Keratinocyte (primary cell): ENCODE data around the gene ITSN1. TPM values are rescaled to one million over a fixed set of nuclear protein-coding genes. Genes with fewer than 3 reads are reported as not detected.

Experiments
- DNase-seq: peaks from one replicate; pipeline ENCODE4 v3.0.0-alpha.2; 2011; ENCODE audit warnings: low read depth, missing footprints, low spot score
- FAIRE-seq: peaks from 2 replicates; lab custom pipeline; 2011; peaks lifted over from hg19 to GRCh38; lab: Jason Lieb, UNC
- H2AFZ ChIP-seq: 2 replicates; pipeline ENCODE4 v1.6.0; 2012; ENCODE audit warnings: low read length, control low read depth, inconsistent platforms; ENCODE audit not compliant: control insufficient read depth
- H3K27ac ChIP-seq: 2 replicates; pipeline ENCODE4 v1.5.1; 2011; ENCODE audit warnings: low read length; ENCODE audit not compliant: control insufficient read depth, insufficient read depth
- H3K27me3 ChIP-seq: 3 replicates; pipeline ENCODE4 v1.6.0; 2011; ENCODE audit warnings: low read length; ENCODE audit not compliant: control insufficient read depth, insufficient read depth; ENCODE audit errors: extremely low read depth
- H3K36me3 ChIP-seq, 2 experiments: 2 replicates in 1 of 2; 3 replicates in 1 of 2; pipeline ENCODE4 v1.5.1; 2011; ENCODE audit warnings: low read length in 2 of 2, mild to moderate bottlenecking in 1 of 2; ENCODE audit not compliant: control insufficient read depth in 2 of 2, insufficient read depth in 2 of 2; ENCODE audit errors: extremely low read depth in 1 of 2
- H3K4me1 ChIP-seq: 3 replicates; pipeline ENCODE4 v1.5.1; 2011; ENCODE audit warnings: low read length; ENCODE audit not compliant: control insufficient read depth, insufficient read depth; ENCODE audit errors: extremely low read depth
- H3K4me2 ChIP-seq: 3 replicates; pipeline ENCODE4 v1.6.0; 2011; ENCODE audit warnings: low read depth, low read length; ENCODE audit not compliant: control insufficient read depth, insufficient read depth; ENCODE audit errors: extremely low read depth
- H3K4me3 ChIP-seq, 3 experiments: fragments of 200-600 bp in 1 of 3; sonication (generic) in 1 of 3; 2 replicates in 2 of 3; 3 replicates in 1 of 3; pipeline ENCODE4 v1.5.1; 2011 to 2016; ENCODE audit warnings: low read length in 3 of 3, mild to moderate bottlenecking in 3 of 3, control low read depth in 2 of 3, inconsistent platforms in 1 of 3, low read depth in 1 of 3, mixed read lengths in 1 of 3, mixed run types in 1 of 3, moderate library complexity in 1 of 3; ENCODE audit not compliant: control insufficient read depth in 2 of 3, insufficient read depth in 2 of 3; ENCODE audit errors: extremely low read depth in 1 of 3
- H3K79me2 ChIP-seq: 2 replicates; pipeline ENCODE4 v1.6.0; 2012; ENCODE audit warnings: low read length; ENCODE audit not compliant: control insufficient read depth, insufficient read depth
- H3K9ac ChIP-seq: 3 replicates; pipeline ENCODE4 v1.6.0; 2011; ENCODE audit warnings: low read length; ENCODE audit not compliant: control insufficient read depth, insufficient read depth; ENCODE audit errors: extremely low read depth
- H3K9me1 ChIP-seq: 3 replicates; pipeline ENCODE4 v1.6.0; 2011; ENCODE audit warnings: low read length; ENCODE audit not compliant: control insufficient read depth, insufficient read depth; ENCODE audit errors: extremely low read depth
- H3K9me3 ChIP-seq: 2 replicates; pipeline ENCODE4 v1.5.1; 2012; ENCODE audit warnings: low read depth, low read length; ENCODE audit not compliant: control insufficient read depth
- H4K20me1 ChIP-seq: 3 replicates; pipeline ENCODE4 v1.6.0; 2011; ENCODE audit warnings: low read length; ENCODE audit not compliant: control insufficient read depth, insufficient read depth; ENCODE audit errors: extremely low read depth
- CTCF ChIP-seq, 3 experiments: IDR thresholded peaks in 1 of 3; conservative IDR thresholded peaks in 1 of 3; optimal IDR thresholded peaks in 1 of 3; 2 replicates in 2 of 3; 3 replicates in 1 of 3; pipeline versions ENCODE3 to v1.5.1; 2011; ENCODE audit warnings: low read length in 3 of 3, mild to moderate bottlenecking in 3 of 3, moderate library complexity in 2 of 3, control low read depth in 1 of 3, inconsistent platforms in 1 of 3; ENCODE audit not compliant: insufficient read depth in 2 of 3; ENCODE audit errors: extremely low read depth in 1 of 3
- EZH2 ChIP-seq: IDR thresholded peaks from one replicate; pipeline ENCODE4 v1.6.1; 2012; ENCODE audit warnings: inconsistent platforms, mild to moderate bottlenecking, low read length, moderate library complexity
- dilution Hi-C: fragments of 300-500 bp; cut with MboI; formaldehyde crosslinking; loops from one replicate; pipeline ENCODE4 v1.7.0; 2020; ENCODE audit warnings: low sequenced_read_pairs; ENCODE audit not compliant: extremely low pct_ligation_motif_present
- polyA plus RNA-seq, 5 experiments: library from polyadenylated mRNA; depleted of rRNA in 3 of 5; stranded (reverse) in 3 of 5; stranded (forward) in 1 of 5; unstranded in 1 of 5; fragments of >200 nt; gene quantifications; 1 replicate in 1 of 5; 2 replicates in 3 of 5; 3 replicates in 1 of 5; pipeline versions ENCODE4 v1.2.1 to v1.2.3, GENCODE V29; 2011 to 2012; ENCODE audit warnings: missing spikeins in 2 of 5, low read depth in 1 of 5, low replicate concordance in 1 of 5

The ITSN1 gene
- polyA plus RNA-seq, 1 donor (not counting 4 experiments of a cell fraction or from before 2014, with no cell fraction given): 34.3 TPM

DNA sequence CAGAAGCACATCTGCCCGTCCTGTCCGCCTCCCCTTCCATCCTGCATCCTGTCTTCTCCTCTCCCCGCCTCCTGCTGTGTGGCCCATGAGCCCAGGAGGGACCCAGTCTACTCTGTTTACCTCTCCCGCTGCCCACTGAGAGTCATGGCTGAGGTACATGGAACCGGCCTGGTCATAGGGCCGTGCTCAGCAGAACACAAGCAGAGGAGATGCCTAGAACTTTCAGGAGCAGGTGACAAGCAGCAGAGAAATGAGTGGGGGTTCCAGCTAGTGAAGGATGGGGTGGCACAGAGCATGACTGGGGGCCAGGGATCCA is 202.5 kb downstream of the ITSN1 start:
- no peak overlapping the region for H3K9ac ChIP-seq
- H3K4me1 ChIP-seq: peaks cover 8% of the 10 kb centered on the region
- no peak overlapping the region for H3K27ac ChIP-seq
- dilution Hi-C loops: no loop called here
- no peak overlapping the region for H2AFZ ChIP-seq
- H3K36me3 ChIP-seq: no peaks in the 10 kb centered on the region
- no peaks in the 10 kb centered on the region for H3K9me3 ChIP-seq
- TF ChIP-seq CTCF (optimal IDR thresholded peaks at IDR 0.05 in 1 of 3, IDR thresholded peaks at IDR 0.05 in 1 of 3, conservative IDR thresholded peaks at IDR 0.05 in 1 of 3; ENCODE audit: extremely low read depth in 1 of 3, insufficient read depth in 2 of 3, low read length in 3 of 3): no peak
- no peak for TF ChIP-seq EZH2
- DNase-seq: no peak
- no peak overlapping the region for H3K4me2 ChIP-seq
- no peak overlapping the region for H3K4me3 ChIP-seq
- no peaks in the 10 kb centered on the region for H4K20me1 ChIP-seq
- no peaks in the 10 kb centered on the region for H3K27me3 ChIP-seq
- H3K79me2 ChIP-seq: no peaks in the 10 kb centered on the region
- no peak for FAIRE-seq
- no peaks in the 10 kb centered on the region for H3K9me1 ChIP-seq

- H3K36me3 ChIP-seq: no peaks in the 10 kb centered on the region
- dilution Hi-C loops: no loop called here
- H3K4me1 ChIP-seq: peaks cover 10% of the 10 kb centered on the region
- H3K9me1 ChIP-seq: no peaks in the 10 kb centered on the region
- no peaks in the 10 kb centered on the region for H4K20me1 ChIP-seq
- FAIRE-seq (no peak), DNase-seq (no peak)
- H3K27ac ChIP-seq: no peak overlapping the region
- no peak overlapping the region for H3K4me2 ChIP-seq
- no peak overlapping the region for H2AFZ ChIP-seq
- TF ChIP-seq CTCF (optimal IDR thresholded peaks at IDR 0.05 in 1 of 3, IDR thresholded peaks at IDR 0.05 in 1 of 3, conservative IDR thresholded peaks at IDR 0.05 in 1 of 3; ENCODE audit: extremely low read depth in 1 of 3, insufficient read depth in 2 of 3, low read length in 3 of 3): no peak
- TF ChIP-seq EZH2: no peak
- no peaks in the 10 kb centered on the region for H3K9me3 ChIP-seq
- H3K4me3 ChIP-seq: no peak overlapping the region
- H3K27me3 ChIP-seq: no peaks in the 10 kb centered on the region
- H3K79me2 ChIP-seq: no peaks in the 10 kb centered on the region
- no peak overlapping the region for H3K9ac ChIP-seq
Observed at GRCh38 chr21:33846141-33846540, 203.8 kb downstream of the ITSN1 start.
